ENCODE measurements around the gene PID1. TPM values are rescaled to one million over a fixed set of nuclear protein-coding genes. Genes with fewer than 3 reads are reported as not detected.

The PID1 gene
- total RNA-seq, 2 experiments from 2014 or later, result not detected

DNA sequence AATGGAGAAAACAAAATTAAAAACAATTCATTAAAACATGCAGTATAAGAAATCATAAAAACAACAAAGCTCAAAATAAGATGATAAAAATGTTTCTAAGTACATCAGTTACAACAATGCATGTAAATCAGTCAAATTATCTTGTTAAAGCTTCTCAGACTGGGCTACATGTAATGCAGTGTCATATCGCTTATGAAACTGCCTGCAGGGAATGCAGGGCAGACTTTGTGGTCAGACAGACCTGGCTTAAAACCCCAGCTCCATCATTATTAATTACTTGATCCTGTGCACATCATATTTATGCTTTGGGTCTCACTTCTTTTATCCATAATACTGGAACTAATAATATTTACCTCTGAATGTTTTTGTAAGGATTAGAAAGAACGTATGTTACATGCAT lies 74.6 kb downstream of the PID1 start:
- POLR2A ChIA-PET, result no interaction called here
- no peak overlapping the region for H3K4me3 ChIP-seq (ENCODE audit: low read depth, low read length, poor library complexity, severe bottlenecking)
- TF ChIP-seq CTCF (conservative IDR thresholded peaks at IDR 0.05; ENCODE audit: low read length) (no peak), EZH2phosphoT487 (IDR thresholded peaks at IDR 0.05; ENCODE audit: borderline replicate concordance, low read depth, low read length) (no peak)

GRCh38 chr2:229195346-229195947 lies 75.6 kb downstream of the PID1 start:
- BruUV-seq (replicated peaks), result no TSS peak
- ChIA-PET POLR2A (no interaction called here), CTCF (ENCODE audit: unreplicated experiment) (no interaction called here)
- H3K4me1 ChIP-seq (ENCODE audit: insufficient read depth, low read length, poor library complexity, severe bottlenecking), result no peaks in the 10 kb centered on the region
- no peak overlapping the region for H3K27ac ChIP-seq (ENCODE audit: low read depth, low read length, poor library complexity, severe bottlenecking)
- H3K79me2 ChIP-seq (ENCODE audit: insufficient read depth, low read depth, low read length), result no peaks in the 10 kb centered on the region; the same call in 1 of the 2 replicates
- H3K9me3 ChIP-seq (ENCODE audit: low read length), result no peaks in the 10 kb centered on the region
- H2AFZ ChIP-seq (ENCODE audit: low read length), result no peak overlapping the region
- TF ChIP-seq EZH2phosphoT487 (IDR thresholded peaks at IDR 0.05; ENCODE audit: borderline replicate concordance, low read depth, low read length) (no peak), CTCF (conservative IDR thresholded peaks at IDR 0.05; ENCODE audit: low read length) (no peak)
- H3K36me3 ChIP-seq (ENCODE audit: insufficient read depth, low read length), result no peaks in the 10 kb centered on the region
- H4K20me1 ChIP-seq (ENCODE audit: insufficient read depth, low read length), result no peaks in the 10 kb centered on the region
- no peak overlapping the region for H3K4me2 ChIP-seq (ENCODE audit: low read length)
- intact Hi-C loops (cut with micrococcal nuclease; ENCODE audit: unreplicated experiment), result no loop called here
- no peaks in the 10 kb centered on the region for H3K9me2 ChIP-seq (ENCODE audit: insufficient read depth, low read length)
- no peak for DNase-seq (ENCODE audit: low spot score)
- no peak overlapping the region for H3K4me3 ChIP-seq (ENCODE audit: low read depth, low read length, poor library complexity, severe bottlenecking)

More for the DNA sequence above, 74.6 kb downstream of the PID1 start:
- intact Hi-C loops (cut with micrococcal nuclease; ENCODE audit: unreplicated experiment), result no loop called here
- no peaks in the 10 kb centered on the region for H3K4me1 ChIP-seq (ENCODE audit: insufficient read depth, low read length, poor library complexity, severe bottlenecking)
- H2AFZ ChIP-seq (ENCODE audit: low read length), result no peak overlapping the region
- CTCF ChIA-PET (ENCODE audit: unreplicated experiment), result no interaction called here
- H3K27ac ChIP-seq (ENCODE audit: low read depth, low read length, poor library complexity, severe bottlenecking), result no peak overlapping the region
- H3K79me2 ChIP-seq (ENCODE audit: insufficient read depth, low read depth, low read length), result no peaks in the 10 kb centered on the region; the same call in 1 of the 2 replicates
- H3K4me2 ChIP-seq (ENCODE audit: low read length), result no peak overlapping the region
- BruUV-seq (replicated peaks), result no TSS peak
- no peaks in the 10 kb centered on the region for H3K9me3 ChIP-seq (ENCODE audit: low read length)
- H3K36me3 ChIP-seq (ENCODE audit: insufficient read depth, low read length), result no peaks in the 10 kb centered on the region
- DNase-seq (ENCODE audit: low spot score), result no peak
- no peaks in the 10 kb centered on the region for H4K20me1 ChIP-seq (ENCODE audit: insufficient read depth, low read length)
- H3K9me2 ChIP-seq (ENCODE audit: insufficient read depth, low read length), result no peaks in the 10 kb centered on the region

DNA sequence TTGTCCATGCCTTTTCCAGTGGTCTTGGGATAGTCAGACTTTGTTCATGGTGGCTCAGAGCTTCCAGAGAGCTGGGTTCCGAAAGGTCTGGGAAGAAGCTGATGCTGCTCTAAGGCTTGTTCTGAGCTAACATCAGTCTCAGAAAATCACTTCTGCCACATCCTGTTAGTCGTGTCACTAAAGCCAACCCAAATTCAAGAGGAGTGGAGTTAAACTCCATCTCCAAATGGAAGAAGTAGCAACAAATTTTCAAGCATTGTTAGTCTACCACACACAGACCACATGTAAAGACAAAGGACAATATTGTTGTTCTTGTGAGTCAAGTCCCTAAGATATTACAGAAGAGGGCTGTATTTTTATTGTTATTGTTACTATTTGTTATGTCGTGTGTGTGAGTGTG lies 77.8 kb downstream of the PID1 start:
- no peak for DNase-seq (ENCODE audit: low spot score)
- Histone ChIP-seq H3K4me2 (ENCODE audit: low read length) (no peak overlapping the region), H3K79me2 (ENCODE audit: insufficient read depth, low read depth, low read length) (no peaks in the 10 kb centered on the region; the same call in 1 of the 2 replicates), H2AFZ (ENCODE audit: low read length) (no peak overlapping the region), H3K9me3 (ENCODE audit: low read length) (no peaks in the 10 kb centered on the region), H3K9me2 (ENCODE audit: insufficient read depth, low read length) (no peaks in the 10 kb centered on the region), H4K20me1 (ENCODE audit: insufficient read depth, low read length) (no peaks in the 10 kb centered on the region), H3K36me3 (ENCODE audit: insufficient read depth, low read length) (no peaks in the 10 kb centered on the region), H3K4me3 (ENCODE audit: low read depth, low read length, poor library complexity, severe bottlenecking) (no peak overlapping the region), H3K4me1 (ENCODE audit: insufficient read depth, low read length, poor library complexity, severe bottlenecking) (no peaks in the 10 kb centered on the region), H3K27ac (ENCODE audit: low read depth, low read length, poor library complexity, severe bottlenecking) (no peak overlapping the region)
- no TSS peak for BruUV-seq (replicated peaks)
- ChIA-PET POLR2A (no interaction called here), CTCF (ENCODE audit: unreplicated experiment) (no interaction called here)
- TF ChIP-seq EZH2phosphoT487 (IDR thresholded peaks at IDR 0.05; ENCODE audit: borderline replicate concordance, low read depth, low read length), result no peak
- TF ChIP-seq CTCF (conservative IDR thresholded peaks at IDR 0.05; ENCODE audit: low read length), result no peak
- intact Hi-C loops (cut with micrococcal nuclease; ENCODE audit: unreplicated experiment), result no loop called here

All from OCI-LY7 (cell line).